ENCODE data around the gene DUS2.

Gene DUS2

DNA sequence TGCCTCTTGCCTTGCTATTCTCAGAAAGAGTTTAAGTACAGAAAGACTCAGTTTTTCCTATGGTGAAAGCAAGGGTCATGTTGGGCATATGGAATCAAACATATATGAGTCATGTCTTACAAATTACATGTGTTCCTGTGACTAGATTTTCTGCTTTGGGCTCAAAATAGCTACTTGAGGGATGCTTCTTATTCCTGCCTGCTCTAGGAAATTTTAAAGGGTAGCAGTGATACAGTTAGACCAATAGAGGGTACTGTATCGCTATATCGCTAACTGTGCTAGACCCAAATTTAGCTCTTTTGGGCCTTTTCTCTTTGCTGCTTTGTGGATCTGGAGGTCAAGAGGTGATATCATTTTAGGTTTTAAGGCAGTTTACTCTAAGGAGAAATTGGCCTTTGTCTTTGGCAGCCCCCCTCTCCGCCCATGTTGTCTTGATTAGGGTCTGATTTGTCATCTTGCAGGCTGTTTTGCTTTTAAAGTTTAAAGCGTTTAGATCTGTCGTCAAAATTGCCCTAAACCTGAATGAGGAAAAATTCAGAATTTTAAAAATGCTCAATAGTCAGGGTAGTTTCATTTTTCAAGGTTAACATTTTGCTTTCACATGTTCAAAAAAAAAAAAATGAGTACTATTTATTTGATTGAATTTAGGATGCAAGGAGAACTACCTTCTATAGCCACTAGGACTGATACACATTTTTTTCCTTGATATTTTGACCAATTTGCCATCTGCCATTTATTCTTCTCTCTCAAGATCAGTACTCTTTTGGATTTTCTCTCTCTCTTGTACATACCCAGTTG, 70.9 kb downstream of the DUS2 start:
- H3K4me1 ChIP-seq (ENCODE audit: control insufficient read depth, insufficient read depth, low read length), result peaks cover 28% of the 10 kb centered on the region
- H3K27ac ChIP-seq (ENCODE audit: extremely low read depth, low read depth, low read length), result no peak overlapping the region
- H3K9me3 ChIP-seq (ENCODE audit: control insufficient read depth, insufficient read depth, low read depth, low read length), result no peaks in the 10 kb centered on the region
- H3K4me3 ChIP-seq (ENCODE audit: low read depth, low read length), result no peak overlapping the region
- no peaks in the 10 kb centered on the region for H3K36me3 ChIP-seq (ENCODE audit: control insufficient read depth in 2 of 2, insufficient read depth in 1 of 2, low read length in 2 of 2)
- POLR2A ChIA-PET, result interaction anchor here (1.1 kb wide), 1 partner anchor 9 kb away, joined by 4 read pairs; the partner anchor contains the start of gene NFATC3
- CTCF ChIA-PET, result interaction anchor here (0.6 to 2.3 kb wide), 24 partner anchors 9 to 191 kb away, joined by 3 to 12 read pairs (median 4); partner anchors contain the start of genes NFATC3 and SLC7A6
- TF ChIP-seq ZNF660 (tag by site-specific recombination; IDR thresholded peaks at IDR 0.05) (0 out of 2 replicates have a peak, but pooled peaks have one; percentile 10), SP7 (tag by site-specific recombination; IDR thresholded peaks at IDR 0.05) (0 out of 2 replicates have a peak, but pooled peaks have one; percentile 16), ZNF654 (tag by site-specific recombination; IDR thresholded peaks at IDR 0.05; ENCODE audit: low read depth) (peak; percentile 64), ZNF266 (tag by site-specific recombination; IDR thresholded peaks at IDR 0.05; ENCODE audit: low read depth) (no peak), ZNF335 (tag by site-specific recombination; conservative IDR thresholded peaks at IDR 0.05) (0 out of 2 replicates have a peak, but pooled peaks have one; percentile 26)

DNA sequence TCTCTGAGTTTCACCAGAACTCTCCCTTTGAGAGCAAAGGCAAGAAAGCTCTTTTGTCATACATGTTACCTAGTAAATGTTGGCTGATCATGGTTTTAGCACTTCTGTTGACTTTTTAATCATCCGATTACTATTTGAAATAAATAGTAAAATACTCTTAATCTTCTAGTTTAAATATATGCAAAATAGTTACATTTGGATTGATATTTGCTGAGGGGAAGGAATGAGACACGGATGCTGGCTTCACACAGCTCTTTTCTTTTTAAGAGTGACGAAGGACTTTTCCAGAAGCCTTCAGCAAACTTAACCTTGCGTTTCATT, 71.5 kb downstream of the DUS2 start:
- H3K27ac ChIP-seq (ENCODE audit: extremely low read depth, low read depth, low read length), result no peak overlapping the region
- H3K4me3 ChIP-seq (ENCODE audit: low read depth, low read length), result no peak overlapping the region
- peaks cover 22% of the 10 kb centered on the region for H3K4me1 ChIP-seq (ENCODE audit: control insufficient read depth, insufficient read depth, low read length)
- no peaks in the 10 kb centered on the region for H3K9me3 ChIP-seq (ENCODE audit: control insufficient read depth, insufficient read depth, low read depth, low read length)
- ChIA-PET CTCF (interaction anchor here (0.7 to 1.7 kb wide), 10 partner anchors 10 to 169 kb away, joined by 3 to 7 read pairs (median 4); partner anchors contain the start of genes NFATC3 and SLC7A6), POLR2A (no interaction called here)
- TF ChIP-seq ZNF24 (tag by site-specific recombination; IDR thresholded peaks at IDR 0.05) (no peak), ZBTB20 (tag by site-specific recombination; IDR thresholded peaks at IDR 0.05) (no peak), ZNF302 (tag by site-specific recombination; IDR thresholded peaks at IDR 0.05; ENCODE audit: low read depth) (no peak), ZNF132 (tag by site-specific recombination; IDR thresholded peaks at IDR 0.05; ENCODE audit: borderline replicate concordance) (no peak), ZNF837 (tag by site-specific recombination; IDR thresholded peaks at IDR 0.05) (no peak), ZNF169 (tag by site-specific recombination; IDR thresholded peaks at IDR 0.05) (no peak), ZNF610 (tag by site-specific recombination; IDR thresholded peaks at IDR 0.05; ENCODE audit: borderline replicate concordance) (no peak), ZNF292 (tag by site-specific recombination; IDR thresholded peaks at IDR 0.05; ENCODE audit: borderline replicate concordance, low read depth) (no peak), ZNF473 (tag by site-specific recombination; IDR thresholded peaks at IDR 0.05) (no peak), ZNF19 (tag by site-specific recombination; IDR thresholded peaks at IDR 0.05; ENCODE audit: low read depth) (no peak), ZNF660 (tag by site-specific recombination; IDR thresholded peaks at IDR 0.05) (no peak)
- TF ChIP-seq, protein P1, sequence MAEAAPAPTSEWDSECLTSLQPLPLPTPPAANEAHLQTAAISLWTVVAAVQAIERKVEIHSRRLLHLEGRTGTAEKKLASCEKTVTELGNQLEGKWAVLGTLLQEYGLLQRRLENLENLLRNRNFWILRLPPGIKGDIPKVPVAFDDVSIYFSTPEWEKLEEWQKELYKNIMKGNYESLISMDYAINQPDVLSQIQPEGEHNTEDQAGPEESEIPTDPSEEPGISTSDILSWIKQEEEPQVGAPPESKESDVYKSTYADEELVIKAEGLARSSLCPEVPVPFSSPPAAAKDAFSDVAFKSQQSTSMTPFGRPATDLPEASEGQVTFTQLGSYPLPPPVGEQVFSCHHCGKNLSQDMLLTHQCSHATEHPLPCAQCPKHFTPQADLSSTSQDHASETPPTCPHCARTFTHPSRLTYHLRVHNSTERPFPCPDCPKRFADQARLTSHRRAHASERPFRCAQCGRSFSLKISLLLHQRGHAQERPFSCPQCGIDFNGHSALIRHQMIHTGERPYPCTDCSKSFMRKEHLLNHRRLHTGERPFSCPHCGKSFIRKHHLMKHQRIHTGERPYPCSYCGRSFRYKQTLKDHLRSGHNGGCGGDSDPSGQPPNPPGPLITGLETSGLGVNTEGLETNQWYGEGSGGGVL (tag by site-specific recombination; IDR thresholded peaks at IDR 0.05), result no peak
- TF ChIP-seq, protein P2, sequence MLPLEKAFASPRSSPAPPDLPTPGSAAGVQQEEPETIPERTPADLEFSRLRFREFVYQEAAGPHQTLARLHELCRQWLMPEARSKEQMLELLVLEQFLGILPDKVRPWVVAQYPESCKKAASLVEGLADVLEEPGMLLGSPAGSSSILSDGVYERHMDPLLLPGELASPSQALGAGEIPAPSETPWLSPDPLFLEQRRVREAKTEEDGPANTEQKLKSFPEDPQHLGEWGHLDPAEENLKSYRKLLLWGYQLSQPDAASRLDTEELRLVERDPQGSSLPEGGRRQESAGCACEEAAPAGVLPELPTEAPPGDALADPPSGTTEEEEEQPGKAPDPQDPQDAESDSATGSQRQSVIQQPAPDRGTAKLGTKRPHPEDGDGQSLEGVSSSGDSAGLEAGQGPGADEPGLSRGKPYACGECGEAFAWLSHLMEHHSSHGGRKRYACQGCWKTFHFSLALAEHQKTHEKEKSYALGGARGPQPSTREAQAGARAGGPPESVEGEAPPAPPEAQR (tag by site-specific recombination; IDR thresholded peaks at IDR 0.05), result no peak
- TF ChIP-seq, protein P3, sequence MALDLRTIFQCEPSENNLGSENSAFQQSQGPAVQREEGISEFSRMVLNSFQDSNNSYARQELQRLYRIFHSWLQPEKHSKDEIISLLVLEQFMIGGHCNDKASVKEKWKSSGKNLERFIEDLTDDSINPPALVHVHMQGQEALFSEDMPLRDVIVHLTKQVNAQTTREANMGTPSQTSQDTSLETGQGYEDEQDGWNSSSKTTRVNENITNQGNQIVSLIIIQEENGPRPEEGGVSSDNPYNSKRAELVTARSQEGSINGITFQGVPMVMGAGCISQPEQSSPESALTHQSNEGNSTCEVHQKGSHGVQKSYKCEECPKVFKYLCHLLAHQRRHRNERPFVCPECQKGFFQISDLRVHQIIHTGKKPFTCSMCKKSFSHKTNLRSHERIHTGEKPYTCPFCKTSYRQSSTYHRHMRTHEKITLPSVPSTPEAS (tag by site-specific recombination; IDR thresholded peaks at IDR 0.05), result no peak
- TF ChIP-seq, protein P4, sequence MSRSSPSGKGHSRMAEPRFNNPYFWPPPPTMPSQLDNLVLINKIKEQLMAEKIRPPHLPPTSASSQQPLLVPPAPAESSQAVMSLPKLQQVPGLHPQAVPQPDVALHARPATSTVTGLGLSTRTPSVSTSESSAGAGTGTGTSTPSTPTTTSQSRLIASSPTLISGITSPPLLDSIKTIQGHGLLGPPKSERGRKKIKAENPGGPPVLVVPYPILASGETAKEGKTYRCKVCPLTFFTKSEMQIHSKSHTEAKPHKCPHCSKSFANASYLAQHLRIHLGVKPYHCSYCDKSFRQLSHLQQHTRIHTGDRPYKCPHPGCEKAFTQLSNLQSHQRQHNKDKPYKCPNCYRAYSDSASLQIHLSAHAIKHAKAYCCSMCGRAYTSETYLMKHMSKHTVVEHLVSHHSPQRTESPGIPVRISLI (tag by site-specific recombination; IDR thresholded peaks at IDR 0.05), result no peak
- no peaks in the 10 kb centered on the region for H3K36me3 ChIP-seq (ENCODE audit: control insufficient read depth in 2 of 2, insufficient read depth in 1 of 2, low read length in 2 of 2)
